LoVo (cell line): ENCODE measurements around the gene TMEM184B.

Source experiments
- DNase-seq: peaks from one replicate; pipeline ENCODE4 v3.0.0-alpha.2; 2016; ENCODE audit warnings: low spot score

The TMEM184B gene

GRCh38 chr22:38223289-38223960 lies 49.4 kb downstream of the TMEM184B start:
- no peak for DNase-seq

- no peak for DNase-seq
Observed at GRCh38 chr22:38222797-38223119, 50.1 kb downstream of the TMEM184B start.

GRCh38 chr22:38221908-38222796 lies 50.7 kb downstream of the TMEM184B start:
- no peak for DNase-seq

- no peak for DNase-seq
Observed at GRCh38 chr22:38221407-38221806, 51.4 kb downstream of the TMEM184B start.

- DNase-seq, result no peak
Observed at GRCh38 chr22:38220653-38221386, 52.0 kb downstream of the TMEM184B start.

GRCh38 chr22:38220163-38220562 lies 52.6 kb downstream of the TMEM184B start:
- DNase-seq, result no peak

GRCh38 chr22:38219632-38220031 lies 53.2 kb downstream of the TMEM184B start:
- no peak for DNase-seq

- peak; percentile 79 for DNase-seq
Observed at GRCh38 chr22:38218661-38219622, 53.9 kb downstream of the TMEM184B start.

GRCh38 chr22:38215156-38216038 lies 57.4 kb downstream of the TMEM184B start:
- DNase-seq, result no peak

GRCh38 chr22:38214302-38215056 lies 58.3 kb downstream of the TMEM184B start:
- no peak for DNase-seq

- no peak for DNase-seq
Observed at GRCh38 chr22:38213990-38214301, 58.9 kb downstream of the TMEM184B start.

GRCh38 chr22:38213319-38213989 lies 59.4 kb downstream of the TMEM184B start:
- no peak for DNase-seq

- no peak for DNase-seq
Observed at GRCh38 chr22:38212442-38212841, 60.4 kb downstream of the TMEM184B start.

GRCh38 chr22:38211556-38211955 lies 61.3 kb downstream of the TMEM184B start:
- no peak for DNase-seq

GRCh38 chr22:38208551-38208968 lies 64.2 kb downstream of the TMEM184B start:
- no peak for DNase-seq

- no peak for DNase-seq
Observed at GRCh38 chr22:38207898-38208432, 64.8 kb downstream of the TMEM184B start.

GRCh38 chr22:38205261-38206128 lies 67.3 kb downstream of the TMEM184B start:
- no peak for DNase-seq

GRCh38 chr22:38204784-38205183 lies 68.0 kb downstream of the TMEM184B start:
- DNase-seq, result no peak
